ENCODE results near the gene ALK. TPM values are rescaled to one million over a fixed set of nuclear protein-coding genes. Genes with fewer than 3 reads are reported as not detected.

ALK gene
- total RNA-seq, 1 experiment from 2014 or later, result not detected

DNA sequence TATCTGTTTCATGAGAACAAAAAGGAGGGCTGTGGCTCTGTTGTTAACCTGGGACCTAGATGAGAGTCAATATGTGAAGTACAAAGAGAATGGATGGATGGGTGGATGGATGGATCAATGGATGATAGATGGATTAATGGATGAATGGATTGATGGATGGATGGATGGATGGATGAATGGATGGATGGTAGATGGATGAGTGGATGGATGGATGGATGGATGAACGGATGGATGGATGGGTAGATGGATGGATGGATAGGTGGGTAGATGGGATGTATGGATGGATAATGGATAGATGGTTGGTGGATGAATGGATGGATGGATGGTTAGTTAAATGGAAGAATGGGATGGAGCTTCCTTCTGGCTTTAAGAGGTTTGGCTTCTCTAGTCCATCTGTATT lies 396.7 kb downstream of the ALK start:
- Histone ChIP-seq H3K79me1 (ENCODE audit: insufficient read depth, low read depth, low read length, poor library complexity, severe bottlenecking) (no peaks in the 10 kb centered on the region), H2AFZ (ENCODE audit: low read length) (no peak overlapping the region), H3K27ac (ENCODE audit: insufficient read length, low read depth, low read length) (no peak overlapping the region), H3K9me3 (ENCODE audit: control insufficient read depth, low read depth, low read length) (no peaks in the 10 kb centered on the region), H2BK20ac (ENCODE audit: low read depth, low read length, poor library complexity, severe bottlenecking) (no peak overlapping the region), H3K23ac (ENCODE audit: insufficient read length, low read depth, low read length) (no peak overlapping the region), H4K20me1 (ENCODE audit: control insufficient read depth, insufficient read depth, insufficient read length) (no peaks in the 10 kb centered on the region), H3K4me1 (ENCODE audit: insufficient read depth, low read length) (0 out of 2 replicates have a peak, but pooled peaks cover 4% of the 10 kb centered on the region), H3K79me2 (ENCODE audit: insufficient read depth, low read length) (no peaks in the 10 kb centered on the region), H3T11ph (ENCODE audit: low read length) (no peak overlapping the region), H4K5ac (ENCODE audit: insufficient read length, low read depth, low read length) (no peak overlapping the region), H3K4ac (ENCODE audit: low read depth, low read length) (no peak overlapping the region), H3K9ac (ENCODE audit: extremely low read depth, insufficient read length, low read length) (no peak overlapping the region), H3K56ac (ENCODE audit: insufficient read length, low read depth, low read length) (no peak overlapping the region), H2AK5ac (ENCODE audit: insufficient read length, low read length) (no peak overlapping the region), H3K14ac (ENCODE audit: insufficient read depth, low read length) (no peak overlapping the region), H2BK12ac (ENCODE audit: insufficient read length, low read depth, low read length) (no peak overlapping the region), H4K91ac (ENCODE audit: insufficient read length, low read depth, low read length) (no peak overlapping the region), H2BK5ac (ENCODE audit: insufficient read length, low read length) (no peak overlapping the region), H4K8ac (replicated peaks; ENCODE audit: insufficient read length, low read depth, low read length) (no peak overlapping the region), H3K4me2 (ENCODE audit: insufficient read depth, insufficient read length, low read length) (no peak overlapping the region), H2BK120ac (ENCODE audit: low read depth, low read length, poor library complexity, severe bottlenecking) (no peak overlapping the region), H3K23me2 (ENCODE audit: insufficient read length, low read depth, low read length, poor library complexity, severe bottlenecking) (no peaks in the 10 kb centered on the region), H3K18ac (ENCODE audit: insufficient read length, low read depth, low read length) (no peak overlapping the region), H3K27me3 (ENCODE audit: insufficient read depth, low read length) (no peaks in the 10 kb centered on the region), H2BK15ac (ENCODE audit: low read depth, low read length) (no peak overlapping the region)
- WGBS (ENCODE audit: extremely low coverage, insufficient read length, low lambda C conversion rate), result 100% methylated on average over 1 of the region's 1 CpG
- no peaks in the 10 kb centered on the region; a peak in 1 of 5 replicates for H3K9me3 Mint-ChIP-seq
- H3K4me3 Mint-ChIP-seq, result no peak overlapping the region
- DNase-seq, result no peak
- no peaks in the 10 kb centered on the region for H3K36me3 Mint-ChIP-seq (ENCODE audit: insufficient read depth in 1 of 3, low read depth in 3 of 3)
- H3K4me1 Mint-ChIP-seq, result peaks cover 11 to 12% of the 10 kb centered on the region in 2 experiments
- TF ChIP-seq, protein P1, sequence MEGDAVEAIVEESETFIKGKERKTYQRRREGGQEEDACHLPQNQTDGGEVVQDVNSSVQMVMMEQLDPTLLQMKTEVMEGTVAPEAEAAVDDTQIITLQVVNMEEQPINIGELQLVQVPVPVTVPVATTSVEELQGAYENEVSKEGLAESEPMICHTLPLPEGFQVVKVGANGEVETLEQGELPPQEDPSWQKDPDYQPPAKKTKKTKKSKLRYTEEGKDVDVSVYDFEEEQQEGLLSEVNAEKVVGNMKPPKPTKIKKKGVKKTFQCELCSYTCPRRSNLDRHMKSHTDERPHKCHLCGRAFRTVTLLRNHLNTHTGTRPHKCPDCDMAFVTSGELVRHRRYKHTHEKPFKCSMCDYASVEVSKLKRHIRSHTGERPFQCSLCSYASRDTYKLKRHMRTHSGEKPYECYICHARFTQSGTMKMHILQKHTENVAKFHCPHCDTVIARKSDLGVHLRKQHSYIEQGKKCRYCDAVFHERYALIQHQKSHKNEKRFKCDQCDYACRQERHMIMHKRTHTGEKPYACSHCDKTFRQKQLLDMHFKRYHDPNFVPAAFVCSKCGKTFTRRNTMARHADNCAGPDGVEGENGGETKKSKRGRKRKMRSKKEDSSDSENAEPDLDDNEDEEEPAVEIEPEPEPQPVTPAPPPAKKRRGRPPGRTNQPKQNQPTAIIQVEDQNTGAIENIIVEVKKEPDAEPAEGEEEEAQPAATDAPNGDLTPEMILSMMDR (conservative IDR thresholded peaks at IDR 0.05), result no peak
- peaks cover 3% of the 10 kb centered on the region; the same call in 1 of the 2 replicates for H3K27me3 Mint-ChIP-seq (ENCODE audit: low read depth)
- no peak overlapping the region for H3K27ac Mint-ChIP-seq
